ENCODE results near the gene COL11A2. TPM values are rescaled to one million over a fixed set of nuclear protein-coding genes. Genes with fewer than 3 reads are reported as not detected.
A peak's percentile ranks its signal among the peaks of the same experiment; 100 is the strongest.

COL11A2 gene
- total RNA-seq, 2 donors from 2014 or later = 2.5 to 3.2 TPM

DNA sequence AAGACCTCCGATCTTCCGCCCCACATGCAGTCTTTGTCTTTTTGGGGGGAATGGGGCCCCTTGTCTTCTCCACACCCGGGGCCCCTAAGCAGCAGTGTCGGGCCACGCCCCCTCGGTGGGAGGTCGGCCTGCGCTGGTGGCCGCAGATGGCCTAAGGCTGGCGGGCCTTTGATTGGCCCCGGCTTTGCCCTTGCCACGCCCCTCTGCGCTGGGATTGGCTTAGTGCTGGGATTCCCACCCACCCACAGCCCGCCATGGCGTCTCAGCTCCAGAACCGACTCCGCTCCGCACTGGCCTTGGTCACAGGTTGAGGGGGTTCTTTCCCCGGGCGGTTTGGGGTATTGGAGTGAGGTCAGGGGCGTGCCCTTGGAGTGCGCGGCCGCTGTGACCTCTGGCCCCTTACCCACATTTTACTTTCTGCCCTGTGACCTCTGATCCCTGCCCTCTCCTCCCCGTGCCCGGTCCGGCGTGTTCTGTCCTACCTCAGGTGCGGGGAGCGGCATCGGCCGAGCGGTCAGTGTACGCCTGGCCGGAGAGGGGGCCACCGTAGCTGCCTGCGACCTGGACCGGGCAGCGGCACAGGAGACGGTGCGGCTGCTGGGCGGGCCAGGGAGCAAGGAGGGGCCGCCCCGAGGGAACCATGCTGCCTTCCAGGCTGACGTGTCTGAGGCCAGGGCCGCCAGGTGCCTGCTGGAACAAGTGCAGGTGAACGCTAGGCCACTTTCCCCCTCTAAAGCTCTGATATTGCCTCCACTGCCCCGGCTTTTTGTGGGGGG is 12.3 kb upstream of the COL11A2 start, which contains the start of gene HSD17B8:
Gene HSD17B8, plus strand, starts transcription at position 241 of the 776 bp plus-strand sequence. Its CDS starts 14 bp downstream, at position 255.
- no peaks in the 10 kb centered on the region for H3K27me3 Mint-ChIP-seq (ENCODE audit: low read depth)
- no peaks in the 10 kb centered on the region for H3K9me3 Mint-ChIP-seq
- DNase-seq (peak; percentile 93 to 97), ATAC-seq (replicated peaks in 1 of 2) (peak; percentile 54 to 57)
- peaks cover 67% of the 10 kb centered on the region for H3K4me1 Mint-ChIP-seq (ENCODE audit: low read depth)
- H3K27ac Mint-ChIP-seq = peak within 1 kb of the TSS; percentile 85
- H3K4me3 Mint-ChIP-seq = peak within 1 kb of the TSS; percentile 98 to 100
- H3K36me3 Mint-ChIP-seq (ENCODE audit: insufficient read depth in 2 of 2) = peaks cover 22 to 25% of the 10 kb centered on the region in 2 donors

DNA sequence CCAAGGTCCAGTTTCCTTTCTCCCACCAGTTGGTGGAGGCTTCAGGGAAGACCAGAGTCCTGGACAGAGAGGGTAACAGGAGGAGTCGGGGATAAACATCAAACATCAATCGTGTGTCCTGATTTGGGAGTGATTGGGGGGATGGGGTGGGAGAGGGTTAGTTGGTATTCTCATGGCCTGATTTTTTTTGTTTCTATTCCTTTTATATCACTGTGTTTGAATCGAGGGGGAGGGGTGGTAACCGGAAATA is 11.8 kb upstream of the COL11A2 start:
- Mint-ChIP-seq H3K36me3 (ENCODE audit: insufficient read depth in 2 of 2) (peaks cover 22 to 24% of the 10 kb centered on the region in 2 donors), H3K27me3 (ENCODE audit: low read depth) (no peaks in the 10 kb centered on the region), H3K4me1 (ENCODE audit: low read depth) (peaks cover 67% of the 10 kb centered on the region), H3K4me3 (peak overlapping the region; percentile 98 to 100), H3K27ac (peak overlapping the region; percentile 24), H3K9me3 (no peaks in the 10 kb centered on the region)
- ATAC-seq (replicated peaks in 1 of 2) (no peak), DNase-seq (no peak)

DNA sequence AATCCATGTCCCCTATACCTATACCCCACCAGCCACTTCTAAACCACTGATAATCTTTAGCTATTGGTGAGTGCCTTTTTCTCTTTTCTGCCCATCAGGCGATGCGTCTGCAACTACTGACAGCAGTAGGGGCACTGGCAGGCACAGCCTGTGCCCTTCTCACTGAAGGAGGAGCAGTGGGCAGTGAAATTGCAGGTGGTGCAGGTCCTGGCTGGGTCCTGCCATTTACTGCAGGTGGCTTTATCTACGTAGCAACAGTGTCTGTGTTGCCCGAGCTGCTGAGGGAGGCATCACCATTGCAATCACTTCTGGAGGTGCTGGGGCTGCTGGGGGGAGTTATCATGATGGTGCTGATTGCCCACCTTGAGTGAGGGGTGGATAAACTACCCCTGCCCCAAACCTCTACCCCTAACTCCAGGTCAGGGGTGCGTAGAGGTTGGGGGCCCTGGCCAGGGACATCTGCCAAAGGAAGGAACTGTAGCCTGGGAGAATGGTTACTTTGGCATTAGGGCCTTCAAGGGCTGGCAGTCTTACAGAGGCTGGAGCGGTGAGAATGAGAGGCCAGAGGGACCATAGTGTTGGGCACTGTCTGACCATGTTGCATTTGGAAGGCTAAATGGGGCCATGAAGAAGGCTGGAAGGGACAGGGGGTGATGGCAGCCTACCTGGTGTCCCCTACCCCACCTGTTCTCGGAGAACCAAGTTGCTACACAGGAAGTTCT is 11.3 kb upstream of the COL11A2 start:
- Mint-ChIP-seq H3K27ac (no peak overlapping the region), H3K4me3 (peak overlapping the region; percentile 98 to 100), H3K27me3 (ENCODE audit: low read depth) (no peaks in the 10 kb centered on the region), H3K9me3 (no peaks in the 10 kb centered on the region), H3K36me3 (ENCODE audit: insufficient read depth in 2 of 2) (peaks cover 22 to 24% of the 10 kb centered on the region in 2 donors), H3K4me1 (ENCODE audit: low read depth) (peaks cover 67% of the 10 kb centered on the region)
- DNase-seq (no peak), ATAC-seq (replicated peaks in 1 of 2) (no peak)

DNA sequence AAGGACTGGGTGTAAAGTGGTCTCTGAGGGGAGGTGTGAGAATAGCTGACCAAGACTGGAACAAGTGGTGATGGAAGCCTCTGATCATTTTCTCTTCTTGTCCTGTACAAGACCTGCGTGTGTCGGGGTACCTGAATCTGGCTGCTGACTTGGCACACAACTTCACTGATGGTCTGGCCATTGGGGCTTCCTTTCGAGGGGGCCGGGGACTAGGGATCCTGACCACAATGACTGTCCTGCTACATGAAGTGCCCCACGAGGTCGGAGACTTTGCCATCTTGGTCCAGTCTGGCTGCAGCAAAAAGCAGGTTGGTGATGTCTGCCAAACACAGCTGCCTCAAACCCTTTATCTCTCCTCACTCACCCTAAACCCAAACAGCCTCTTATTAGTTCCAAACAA is 10.5 kb upstream of the COL11A2 start:
- no peaks in the 10 kb centered on the region for H3K27me3 Mint-ChIP-seq (ENCODE audit: low read depth)
- peaks cover 75% of the 10 kb centered on the region for H3K4me1 Mint-ChIP-seq (ENCODE audit: low read depth)
- peak overlapping the region; percentile 98 to 100 for H3K4me3 Mint-ChIP-seq
- no peak for DNase-seq
- peaks cover 22 to 28% of the 10 kb centered on the region in 2 donors for H3K36me3 Mint-ChIP-seq (ENCODE audit: insufficient read depth in 2 of 2)
- H3K27ac Mint-ChIP-seq = peak overlapping the region; percentile 53
- H3K9me3 Mint-ChIP-seq = no peaks in the 10 kb centered on the region
- ATAC-seq (replicated peaks in 1 of 2) = no peak

DNA sequence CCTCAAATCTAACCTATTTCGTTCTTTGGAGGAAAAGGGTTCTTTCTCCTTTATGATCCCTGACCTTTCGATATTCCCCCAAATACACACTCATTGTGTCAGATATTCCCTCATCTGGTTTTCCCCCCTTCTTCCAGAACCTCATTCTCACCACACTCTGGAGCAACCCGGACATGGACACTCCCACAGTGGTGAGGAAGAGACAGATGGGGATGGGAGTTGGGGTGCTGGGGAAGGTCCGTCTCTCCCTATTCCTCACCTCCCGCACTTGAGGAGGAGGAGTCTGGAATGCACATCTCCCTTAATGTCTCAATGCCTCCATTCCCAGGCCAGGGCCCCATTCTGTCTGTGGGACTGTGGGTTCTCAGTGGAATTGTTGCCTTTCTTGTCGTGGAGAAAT is 9.7 kb upstream of the COL11A2 start:
- H3K27ac Mint-ChIP-seq = peak overlapping the region; percentile 83

DNA sequence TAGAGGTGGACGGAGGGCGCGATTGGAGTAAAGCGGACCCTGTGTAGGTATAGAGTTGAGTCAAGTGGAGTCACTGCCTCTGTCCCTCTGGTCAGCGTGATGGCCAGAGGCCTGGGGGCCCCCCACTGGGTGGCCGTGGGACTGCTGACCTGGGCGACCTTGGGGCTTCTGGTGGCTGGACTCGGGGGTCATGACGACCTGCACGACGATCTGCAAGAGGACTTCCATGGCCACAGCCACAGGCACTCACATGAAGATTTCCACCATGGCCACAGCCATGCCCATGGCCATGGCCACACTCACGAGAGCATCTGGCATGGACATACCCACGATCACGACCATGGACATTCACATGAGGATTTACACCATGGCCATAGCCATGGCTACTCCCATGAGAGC is 8.9 kb upstream of the COL11A2 start:
- peaks cover 22 to 30% of the 10 kb centered on the region in 2 donors for H3K36me3 Mint-ChIP-seq (ENCODE audit: insufficient read depth in 2 of 2)

More for the DNA sequence above, 9.7 kb upstream of the COL11A2 start:
- Mint-ChIP-seq H3K27me3 (ENCODE audit: low read depth) (no peaks in the 10 kb centered on the region), H3K4me3 (peak overlapping the region; percentile 98 to 100), H3K4me1 (ENCODE audit: low read depth) (peaks cover 83% of the 10 kb centered on the region), H3K36me3 (ENCODE audit: insufficient read depth in 2 of 2) (peaks cover 22 to 28% of the 10 kb centered on the region in 2 donors), H3K9me3 (no peaks in the 10 kb centered on the region)
- no peak for ATAC-seq (replicated peaks in 1 of 2)
- no peak for DNase-seq

DNA sequence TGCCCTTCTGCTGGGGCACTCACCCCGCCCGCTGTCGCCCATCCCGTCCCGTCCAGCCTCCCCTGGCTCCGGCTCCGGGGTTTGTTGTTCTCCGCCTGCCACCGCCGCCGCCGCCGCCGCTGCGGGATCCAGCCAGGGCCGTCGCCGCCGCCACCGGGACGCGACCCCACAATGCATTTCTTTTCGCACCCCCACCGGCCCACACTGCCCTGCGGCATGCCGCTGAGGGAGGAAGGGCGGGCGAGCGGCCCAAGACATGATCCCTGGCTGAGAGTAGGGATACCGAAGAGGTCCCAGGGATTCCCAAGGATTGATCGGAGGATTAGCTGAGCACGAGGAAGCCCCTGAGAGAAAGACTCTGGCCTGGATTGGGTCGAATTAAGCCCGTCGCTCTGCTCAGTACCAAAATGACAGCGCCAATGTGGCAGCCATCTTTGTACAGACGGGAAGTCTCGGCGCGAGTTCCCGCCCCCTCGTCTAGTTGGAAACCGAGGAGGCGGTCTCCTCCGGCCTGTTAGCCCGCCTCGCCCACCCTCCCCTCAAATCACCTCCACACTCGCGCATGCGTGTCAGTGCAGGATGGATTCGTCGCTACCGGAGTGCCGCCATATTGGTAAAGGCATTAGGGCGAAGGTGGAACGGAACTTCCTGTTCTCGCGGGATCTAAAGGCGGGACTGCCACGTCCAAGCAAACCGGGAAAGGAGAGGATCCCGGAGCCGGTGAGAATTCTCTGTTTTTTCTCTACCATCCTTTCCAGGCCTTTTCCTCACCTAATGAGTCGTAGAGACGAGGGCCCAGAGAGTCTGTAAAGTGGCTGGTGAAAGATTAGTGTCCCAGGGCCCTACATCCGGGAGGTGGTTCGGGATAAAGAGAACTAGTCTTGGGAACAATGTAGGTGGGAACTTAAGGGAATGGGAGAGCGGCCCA is 8.2 kb upstream of the COL11A2 start, which contains the start of the genes RXRB and SLC39A7:
Gene RXRB, minus strand, starts transcription at position 447 of the 928 bp plus-strand sequence. Its CDS starts 189 bp downstream, at position 258.
Gene SLC39A7, plus strand, starts transcription at position 649 of the 928 bp plus-strand sequence. CDS start 379 bp downstream, outside the sequence.
- Mint-ChIP-seq H3K9me3 (no peaks in the 10 kb centered on the region), H3K36me3 (ENCODE audit: insufficient read depth in 2 of 2) (peaks cover 26 to 34% of the 10 kb centered on the region in 2 donors), H3K4me3 (peak within 1 kb of the TSS; percentile 98 to 100), H3K27me3 (ENCODE audit: low read depth) (no peaks in the 10 kb centered on the region), H3K27ac (peak within 1 kb of the TSS; percentile 100), H3K4me1 (ENCODE audit: low read depth) (peaks cover 76% of the 10 kb centered on the region)
- ATAC-seq (replicated peaks in 1 of 2) = peak; percentile 50 to 51
- DNase-seq = peak; percentile 97 to 98

More for the DNA sequence above, 8.9 kb upstream of the COL11A2 start:
- Mint-ChIP-seq H3K4me3 (peak overlapping the region; percentile 98 to 100), H3K27me3 (ENCODE audit: low read depth) (no peaks in the 10 kb centered on the region), H3K9me3 (no peaks in the 10 kb centered on the region), H3K27ac (peak overlapping the region; percentile 100), H3K4me1 (ENCODE audit: low read depth) (peaks cover 82% of the 10 kb centered on the region)
- ATAC-seq (replicated peaks in 1 of 2) = no peak
- no peak for DNase-seq

DNA sequence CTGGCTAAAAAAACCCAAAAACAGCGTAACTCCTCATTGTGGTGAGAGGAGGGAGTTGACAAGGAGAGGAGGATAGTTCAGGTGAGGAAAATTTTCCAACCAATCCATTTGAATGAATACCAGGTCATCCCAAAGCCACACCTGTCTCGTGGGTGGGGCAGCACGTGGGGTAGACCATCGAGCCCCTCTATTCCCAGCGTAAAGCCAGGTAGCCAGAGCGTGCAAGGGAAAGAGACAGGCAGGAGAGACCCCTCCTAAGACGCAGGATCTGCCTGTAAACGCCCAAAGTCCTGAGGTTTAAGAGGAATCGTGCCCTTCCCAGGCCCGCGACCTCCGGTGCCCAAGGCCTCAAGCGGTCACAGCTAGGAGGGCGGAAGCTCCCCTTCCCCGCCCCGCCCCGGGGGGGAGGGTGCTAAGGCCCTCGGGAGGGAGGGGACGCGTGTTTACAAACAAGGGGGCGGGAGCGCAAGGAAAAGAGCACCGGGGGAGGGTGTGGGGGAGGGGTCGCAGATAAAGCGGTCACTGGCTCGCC is 7.5 kb upstream of the COL11A2 start:
- H3K4me1 Mint-ChIP-seq (ENCODE audit: low read depth) = peaks cover 69% of the 10 kb centered on the region
- H3K27ac Mint-ChIP-seq = peak overlapping the region; percentile 69
- DNase-seq (peak; percentile 85), ATAC-seq (replicated peaks in 1 of 2) (peak; percentile 51 to 57)
- H3K4me3 Mint-ChIP-seq = peak overlapping the region; percentile 98 to 100
- H3K27me3 Mint-ChIP-seq (ENCODE audit: low read depth) = no peaks in the 10 kb centered on the region
- H3K36me3 Mint-ChIP-seq (ENCODE audit: insufficient read depth in 2 of 2) = peaks cover 26 to 39% of the 10 kb centered on the region in 2 donors
- no peaks in the 10 kb centered on the region for H3K9me3 Mint-ChIP-seq

DNA sequence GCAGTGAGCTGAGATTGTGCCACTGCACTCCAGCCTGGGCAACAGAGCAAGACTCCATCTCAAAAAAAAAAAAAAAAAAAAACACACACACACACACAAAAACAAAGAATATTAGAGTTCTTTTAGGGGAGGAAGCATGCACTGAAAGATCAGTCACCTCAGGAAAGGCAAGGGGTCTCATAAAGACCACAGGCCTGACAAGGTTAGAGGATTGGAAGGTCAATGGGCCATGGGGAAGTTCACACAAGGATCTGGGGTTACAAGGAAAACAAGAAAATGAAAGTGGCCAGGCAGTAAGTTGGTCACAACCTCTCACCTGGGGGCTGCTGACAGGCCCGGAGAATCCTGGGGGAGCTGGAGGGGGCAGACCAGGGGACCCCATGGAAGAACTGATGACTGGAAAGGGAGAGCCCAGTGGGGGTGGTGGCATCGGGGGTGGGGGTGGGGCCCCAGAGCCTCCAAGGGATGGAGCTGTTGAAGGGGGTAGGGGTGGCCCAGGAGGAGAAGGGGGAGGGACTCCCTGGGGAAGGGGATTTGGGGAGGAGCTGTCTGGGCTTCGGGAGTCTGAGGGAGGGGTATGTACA is 6.7 kb upstream of the COL11A2 start:
- Mint-ChIP-seq H3K27me3 (ENCODE audit: low read depth) (no peaks in the 10 kb centered on the region), H3K4me1 (ENCODE audit: low read depth) (peaks cover 67% of the 10 kb centered on the region)
- ATAC-seq (replicated peaks in 1 of 2) = no peak

DNA sequence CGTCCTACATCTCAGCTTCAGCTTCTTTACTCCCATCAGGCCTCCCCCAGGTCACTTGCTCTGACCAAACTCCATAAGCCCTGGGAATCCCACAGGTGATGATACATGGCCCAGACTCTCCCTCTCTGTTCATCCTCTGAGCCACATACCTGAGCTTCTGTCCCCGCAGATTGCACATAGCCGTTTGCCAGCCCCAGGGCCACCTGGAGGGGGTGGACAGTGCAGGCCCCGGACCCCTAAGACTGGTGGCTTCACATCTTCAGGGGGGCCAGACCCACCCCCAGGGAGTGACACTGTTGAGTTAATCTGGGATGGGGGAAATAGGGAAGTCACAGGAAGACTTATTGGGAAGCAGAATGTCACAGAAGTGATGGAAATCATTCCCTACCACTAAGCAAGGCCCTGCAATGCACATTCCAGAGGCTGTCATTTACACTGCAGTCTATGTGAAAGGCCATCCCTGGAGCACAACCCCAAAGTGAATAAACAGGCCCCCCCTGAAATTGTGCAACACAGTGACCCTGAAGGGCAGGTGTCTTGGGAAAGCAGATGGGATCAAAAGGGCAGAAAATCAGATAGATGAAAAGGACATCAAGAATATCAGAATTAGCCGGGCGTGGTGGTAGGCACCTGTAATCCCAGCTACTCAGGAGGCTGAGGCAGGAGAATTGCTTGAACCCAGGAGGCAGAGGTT is 6.0 kb upstream of the COL11A2 start:
- Mint-ChIP-seq H3K9me3 (no peaks in the 10 kb centered on the region), H3K4me1 (ENCODE audit: low read depth) (peaks cover 66% of the 10 kb centered on the region)

More for the DNA sequence above, 6.7 kb upstream of the COL11A2 start:
- Mint-ChIP-seq H3K9me3 (no peaks in the 10 kb centered on the region), H3K4me3 (peak overlapping the region; percentile 98 to 100), H3K27ac (peak overlapping the region; percentile 83), H3K36me3 (ENCODE audit: insufficient read depth in 2 of 2) (peaks cover 26 to 41% of the 10 kb centered on the region in 2 donors)
- no peak for DNase-seq

DNA sequence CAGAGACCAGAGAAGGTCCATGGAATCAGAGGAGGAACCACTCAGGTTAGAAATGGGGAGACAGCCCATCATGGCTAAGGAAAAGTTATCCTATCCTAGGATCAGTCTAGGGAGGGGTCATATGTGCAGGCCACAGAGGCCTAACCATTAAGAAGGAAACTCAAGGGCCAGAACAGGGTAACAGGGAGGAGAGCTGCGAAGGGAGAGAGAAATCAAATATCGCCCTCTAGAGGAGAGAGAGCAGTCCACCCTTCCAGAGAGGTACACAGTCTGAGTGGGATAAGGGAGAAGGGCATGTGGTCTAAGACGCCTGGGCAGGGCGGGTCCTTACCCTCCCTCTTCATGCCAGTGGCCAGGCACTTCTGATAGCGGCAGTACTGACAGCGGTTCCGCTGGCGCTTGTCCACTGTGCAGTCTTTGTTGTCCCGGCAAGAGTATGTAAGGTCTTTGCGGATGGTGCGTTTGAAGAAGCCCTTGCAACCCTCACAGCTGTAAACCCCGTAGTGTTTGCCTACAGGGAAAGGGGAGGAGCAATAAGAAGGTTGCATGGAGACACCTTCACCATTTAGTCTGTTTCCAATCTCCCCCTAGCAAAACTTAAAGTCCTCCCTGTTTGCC is 5.3 kb upstream of the COL11A2 start:
- Mint-ChIP-seq H3K27me3 (ENCODE audit: low read depth) (no peaks in the 10 kb centered on the region), H3K4me1 (ENCODE audit: low read depth) (peaks cover 64% of the 10 kb centered on the region), H3K4me3 (peak overlapping the region; percentile 98 to 100), H3K9me3 (no peaks in the 10 kb centered on the region), H3K36me3 (ENCODE audit: insufficient read depth in 2 of 2) (peaks cover 18 to 29% of the 10 kb centered on the region in 2 donors), H3K27ac (no peak overlapping the region)
- ATAC-seq (replicated peaks in 1 of 2) (peak; percentile 44 to 48), DNase-seq (peak; percentile 36 to 44)

More for the DNA sequence above, 6.0 kb upstream of the COL11A2 start:
- Mint-ChIP-seq H3K27ac (peak overlapping the region; percentile 83), H3K27me3 (ENCODE audit: low read depth) (no peaks in the 10 kb centered on the region), H3K4me3 (peak overlapping the region; percentile 98 to 100), H3K36me3 (ENCODE audit: insufficient read depth in 2 of 2) (peaks cover 25 to 37% of the 10 kb centered on the region in 2 donors)
- no peak for DNase-seq
- ATAC-seq (replicated peaks in 1 of 2) = no peak

Measured in activated T-cell treated with anti-CD3 and anti-CD28 coated beads, Interleukin-2, amount 50 U/mL, for 72 hours (primary cell).